OCI-LY3 (cell line): ENCODE results near the gene MPND.

Source experiments
- H2AFZ ChIP-seq: fragments of 200-600, 300-600 bp; shearing (Covaris generic); 2 replicates; pipeline ENCODE4 v1.6.0; 2014; ENCODE audit warnings: antibody characterized with exemption, low read depth, low read length
- H3K27ac ChIP-seq: fragments of 200-600, 300-600 bp; sonication (generic); 2 replicates; pipeline ENCODE4 v1.5.1; 2014; ENCODE audit warnings: mild to moderate bottlenecking, low read length, moderate library complexity, mixed read lengths
- H3K27me3 ChIP-seq: fragments of 200-600, 300-600 bp; sonication (generic); 2 replicates; pipeline ENCODE4 v1.6.1; 2014; ENCODE audit warnings: low read depth, low read length, mixed read lengths
- H3K36me3 ChIP-seq: fragments of 200-600, 300-600 bp; sonication (generic); replicated peaks from 2 replicates; pipeline ENCODE3; 2014; ENCODE audit warnings: low read depth, low read length, mixed read lengths
- H3K4me1 ChIP-seq: fragments of 300-600, 200-600 bp; sonication (generic); 2 replicates; pipeline ENCODE4 v1.6.1; 2014; ENCODE audit warnings: low read length, mixed read lengths
- H3K4me2 ChIP-seq: fragments of 200-600, 300-600 bp; sonication (generic); 2 replicates; pipeline ENCODE4 v1.6.1; 2014; ENCODE audit warnings: low read length, mixed read lengths
- H3K4me3 ChIP-seq: fragments of 300-600, 200-600 bp; sonication (generic); 2 replicates; pipeline ENCODE4 v1.5.1; 2014; ENCODE audit warnings: antibody characterized with exemption, mild to moderate bottlenecking, low read length, moderate library complexity
- H3K79me2 ChIP-seq: fragments of 300-600, 200-600 bp; shearing (Covaris generic); 2 replicates; pipeline ENCODE4 v1.6.1; 2014; ENCODE audit warnings: mild to moderate bottlenecking, low read length, mixed read lengths
- H3K9ac ChIP-seq: fragments of 300-600, 200-600 bp; shearing (Covaris generic); 2 replicates; pipeline ENCODE4 v1.6.0; 2014; ENCODE audit warnings: mild to moderate bottlenecking, low read length, moderate library complexity
- H3K9me3 ChIP-seq: fragments of 200-600, 300-600 bp; shearing (Covaris generic); 2 replicates; pipeline ENCODE4 v1.6.1; 2014; ENCODE audit warnings: low read length, mixed read lengths; ENCODE audit not compliant: insufficient read depth
- H4K20me1 ChIP-seq: fragments of 200-600, 300-600 bp; sonication (generic); 2 replicates; pipeline ENCODE4 v1.6.1; 2016; ENCODE audit warnings: low read length, mixed read lengths; ENCODE audit not compliant: insufficient read depth
- EZH2phosphoT487 ChIP-seq: fragments of 200-600 bp; shearing (Covaris generic); IDR thresholded peaks from 2 replicates; pipeline ENCODE4 v1.6.1; 2018; ENCODE audit warnings: antibody characterized with exemption, mixed run types, low read depth
- TF ChIP-seq, protein P1 (sequence below): fragments of 200-600, 300-600 bp; sonication (generic); IDR thresholded peaks from 2 replicates; pipeline ENCODE4 v1.5.1; 2014; ENCODE audit warnings: antibody characterized with exemption, low read length, low read depth

MPND gene

DNA sequence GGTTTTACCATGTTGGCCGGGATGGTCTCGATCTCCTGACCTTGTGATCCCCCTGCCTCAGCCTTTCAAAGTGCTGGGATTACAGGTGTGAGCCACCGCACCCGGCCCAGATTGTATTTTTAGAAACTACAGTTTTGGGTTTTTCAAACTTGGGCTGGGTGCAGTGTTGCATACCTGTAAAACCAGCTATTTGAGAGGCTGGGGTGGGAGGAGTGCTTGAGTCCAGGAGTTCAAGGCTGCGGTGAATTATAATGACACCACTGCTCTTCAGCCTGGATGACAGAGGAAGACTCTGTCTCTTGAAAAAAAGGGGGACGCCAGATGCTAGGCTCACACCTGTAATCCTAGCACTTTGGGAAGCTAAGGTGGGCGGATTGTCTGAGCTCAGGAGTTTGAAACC lies 63.3 kb downstream of the MPND start:
- Histone ChIP-seq H3K4me1 (peaks cover 18% of the 10 kb centered on the region), H3K36me3 (peaks cover 47% of the 10 kb centered on the region), H3K27me3 (no peaks in the 10 kb centered on the region), H3K4me3 (no peak overlapping the region), H3K9me3 (no peaks in the 10 kb centered on the region), H4K20me1 (peaks cover 62% of the 10 kb centered on the region), H2AFZ (no peak overlapping the region), H3K4me2 (no peak overlapping the region), H3K9ac (no peak overlapping the region), H3K27ac (no peak overlapping the region), H3K79me2 (peaks cover 91% of the 10 kb centered on the region)
- TF ChIP-seq, protein P1, sequence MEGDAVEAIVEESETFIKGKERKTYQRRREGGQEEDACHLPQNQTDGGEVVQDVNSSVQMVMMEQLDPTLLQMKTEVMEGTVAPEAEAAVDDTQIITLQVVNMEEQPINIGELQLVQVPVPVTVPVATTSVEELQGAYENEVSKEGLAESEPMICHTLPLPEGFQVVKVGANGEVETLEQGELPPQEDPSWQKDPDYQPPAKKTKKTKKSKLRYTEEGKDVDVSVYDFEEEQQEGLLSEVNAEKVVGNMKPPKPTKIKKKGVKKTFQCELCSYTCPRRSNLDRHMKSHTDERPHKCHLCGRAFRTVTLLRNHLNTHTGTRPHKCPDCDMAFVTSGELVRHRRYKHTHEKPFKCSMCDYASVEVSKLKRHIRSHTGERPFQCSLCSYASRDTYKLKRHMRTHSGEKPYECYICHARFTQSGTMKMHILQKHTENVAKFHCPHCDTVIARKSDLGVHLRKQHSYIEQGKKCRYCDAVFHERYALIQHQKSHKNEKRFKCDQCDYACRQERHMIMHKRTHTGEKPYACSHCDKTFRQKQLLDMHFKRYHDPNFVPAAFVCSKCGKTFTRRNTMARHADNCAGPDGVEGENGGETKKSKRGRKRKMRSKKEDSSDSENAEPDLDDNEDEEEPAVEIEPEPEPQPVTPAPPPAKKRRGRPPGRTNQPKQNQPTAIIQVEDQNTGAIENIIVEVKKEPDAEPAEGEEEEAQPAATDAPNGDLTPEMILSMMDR, result no peak
- no peak for TF ChIP-seq EZH2phosphoT487

DNA sequence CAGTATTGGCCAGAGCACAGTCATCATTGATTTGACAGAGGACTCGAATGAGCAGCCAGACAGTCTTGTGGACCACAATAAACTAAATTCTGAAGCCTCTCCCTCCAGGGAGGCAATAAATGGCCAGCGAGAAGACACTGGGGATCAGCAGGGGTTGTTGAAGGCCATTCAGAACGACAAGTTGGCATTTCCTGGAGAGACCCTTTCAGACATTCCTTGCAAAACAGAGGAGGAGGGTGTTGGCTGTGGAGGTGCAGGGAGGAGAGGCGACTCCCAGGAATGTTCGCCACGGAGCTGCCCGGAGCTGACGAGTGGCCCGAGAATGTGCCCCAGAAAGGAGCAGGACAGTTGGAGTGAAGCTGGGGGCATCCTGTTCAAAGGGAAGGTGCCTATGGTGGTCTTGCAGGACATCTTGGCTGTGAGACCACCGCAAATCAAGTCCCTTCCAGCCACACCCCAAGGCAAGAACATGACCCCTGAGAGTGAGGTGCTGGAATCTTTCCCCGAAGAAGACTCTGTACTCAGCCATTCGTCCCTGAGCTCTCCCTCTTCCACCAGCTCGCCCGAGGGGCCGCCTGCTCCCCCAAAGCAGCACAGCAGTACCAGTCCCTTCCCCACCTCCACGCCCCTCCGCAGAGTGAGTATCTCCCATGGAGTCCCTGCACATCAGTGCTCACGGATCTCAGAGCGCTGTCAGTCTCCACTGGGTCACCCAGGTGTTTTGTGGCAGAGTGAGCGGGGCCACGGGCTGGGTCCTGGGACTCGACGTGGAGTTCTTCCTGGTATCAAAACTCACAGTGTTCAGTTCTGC lies 66.0 kb downstream of the MPND start:
- Histone ChIP-seq H2AFZ (no peak overlapping the region), H3K9me3 (no peaks in the 10 kb centered on the region), H3K79me2 (peaks cover 98% of the 10 kb centered on the region), H3K4me2 (no peak overlapping the region), H3K27me3 (no peaks in the 10 kb centered on the region), H3K27ac (no peak overlapping the region), H3K36me3 (peaks cover 63% of the 10 kb centered on the region), H4K20me1 (peaks cover 73% of the 10 kb centered on the region), H3K4me3 (no peak overlapping the region), H3K9ac (no peak overlapping the region), H3K4me1 (peaks cover 9% of the 10 kb centered on the region)
- TF ChIP-seq, protein P1, result no peak
- TF ChIP-seq EZH2phosphoT487, result no peak
